HepG2 (cell line): Measurements from ENCODE around the gene PHLDB1.

Experiments
- CBFB ChIP-seq: sonication (generic); formaldehyde crosslinking; IDR thresholded peaks from 2 replicates; pipeline ENCODE4 v1.4.0; 2020; ENCODE audit warnings: missing genetic modification reagents
- CEBPB ChIP-seq: IDR thresholded peaks from 2 replicates; pipeline ENCODE4 v1.6.1; 2011; ENCODE audit warnings: low read depth, low read length, improper control_type of control experiment, borderline replicate concordance
- HDAC1 ChIP-seq: sonication (generic); formaldehyde crosslinking; IDR thresholded peaks from 2 replicates; pipeline ENCODE4 v1.5.1; 2020; ENCODE audit warnings: mild to moderate bottlenecking, missing genetic modification reagents
- NFYB ChIP-seq: sonication (generic); formaldehyde crosslinking; IDR thresholded peaks from 2 replicates; pipeline ENCODE4 v1.4.0; 2020; ENCODE audit warnings: missing genetic modification reagents
- POLR2A ChIP-seq, 2 experiments: IDR thresholded peaks; 2 replicates each; pipeline ENCODE4 v1.6.1; 2011; ENCODE audit warnings: low read depth in 2 of 2, low read length in 2 of 2, mild to moderate bottlenecking in 1 of 2, moderate library complexity in 1 of 2; ENCODE audit not compliant: insufficient read depth in 1 of 2
- RFX5 ChIP-seq: IDR thresholded peaks from 2 replicates; pipeline ENCODE4 v1.6.1; 2011; ENCODE audit warnings: low read depth, low read length, improper control_type of control experiment
- YY1 ChIP-seq: IDR thresholded peaks from 2 replicates; pipeline ENCODE4 v1.6.1; 2011; ENCODE audit warnings: low read length, low read depth, moderate library complexity, mild to moderate bottlenecking; ENCODE audit not compliant: insufficient read depth, insufficient replicate concordance
- ZNF121 ChIP-seq: sonication (generic); formaldehyde crosslinking; IDR thresholded peaks from 2 replicates; pipeline ENCODE4 v1.5.0; 2020; ENCODE audit warnings: mild to moderate bottlenecking, missing genetic modification reagents
- ZNF274 ChIP-seq: sonication (generic); formaldehyde crosslinking; IDR thresholded peaks from 2 replicates; pipeline ENCODE4 v1.5.1; 2020; ENCODE audit warnings: mild to moderate bottlenecking, missing genetic modification reagents
- ZNF747 ChIP-seq: sonication (generic); formaldehyde crosslinking; IDR thresholded peaks from 2 replicates; pipeline ENCODE4 v1.8.1; 2023; ENCODE audit warnings: missing genetic modification reagents, mild to moderate bottlenecking, borderline replicate concordance
- TF ChIP-seq, protein P1 (sequence below): sonication (generic); formaldehyde crosslinking; IDR thresholded peaks from 2 replicates; pipeline ENCODE4 v1.5.0; 2020; ENCODE audit warnings: mild to moderate bottlenecking, missing genetic modification reagents, moderate library complexity
- TF ChIP-seq, protein P2 (sequence below): sonication (generic); formaldehyde crosslinking; IDR thresholded peaks from 2 replicates; pipeline ENCODE4 v1.4.0; 2020; ENCODE audit warnings: missing genetic modification reagents
- TF ChIP-seq, protein P3 (sequence below): sonication (generic); formaldehyde crosslinking; conservative IDR thresholded peaks from 2 replicates; pipeline ENCODE4 v1.8.1; 2023; ENCODE audit warnings: missing genetic modification reagents
- TF ChIP-seq, protein P4 (sequence below): sonication (generic); formaldehyde crosslinking; IDR thresholded peaks from 2 replicates; pipeline ENCODE4 v1.8.0; 2022; ENCODE audit warnings: missing genetic modification reagents, mild to moderate bottlenecking, borderline replicate concordance

DNA sequence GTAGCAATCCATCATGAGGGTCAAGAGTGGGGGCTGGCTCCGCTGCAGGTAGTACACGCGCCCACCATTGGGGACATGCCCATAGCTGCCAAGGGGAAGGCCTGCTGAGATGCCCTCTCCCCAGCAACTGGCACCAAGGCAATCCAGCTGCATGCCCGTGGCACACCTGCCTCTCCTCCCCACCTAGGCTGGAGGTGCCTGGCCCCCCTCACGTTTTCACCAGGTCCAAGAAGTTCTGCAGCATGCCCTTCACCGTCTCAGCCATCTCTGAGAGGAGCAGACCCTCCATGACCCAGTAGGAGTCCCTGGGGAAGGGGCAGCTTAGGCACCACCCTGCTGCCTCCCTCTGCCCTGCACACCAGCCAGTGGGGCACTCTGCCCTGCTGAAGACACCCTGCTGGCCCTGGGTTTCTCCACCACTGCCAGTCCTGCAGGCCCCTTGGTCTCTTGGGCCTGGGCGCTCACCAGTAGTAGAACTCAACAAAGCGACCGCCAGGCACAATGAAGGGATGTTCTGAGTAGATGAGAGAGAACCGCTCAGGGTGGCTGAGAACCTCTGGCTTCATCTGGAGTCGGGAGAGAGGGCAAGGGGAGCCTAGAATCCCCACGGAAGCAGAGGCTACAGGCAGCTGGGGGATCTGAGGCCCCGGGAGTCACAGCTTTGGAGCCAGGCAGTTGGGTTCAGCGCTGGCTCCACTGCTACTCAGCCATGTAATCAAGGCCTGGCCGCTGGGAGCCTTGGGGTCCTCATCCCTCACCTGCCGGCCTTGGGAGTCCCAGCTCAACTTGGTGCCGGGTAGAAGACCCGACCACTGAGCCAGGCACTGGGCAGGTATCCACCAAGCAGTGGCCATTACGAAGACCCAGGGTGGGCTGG lies 54.2 kb downstream of the PHLDB1 start:
- TF ChIP-seq, protein P1, sequence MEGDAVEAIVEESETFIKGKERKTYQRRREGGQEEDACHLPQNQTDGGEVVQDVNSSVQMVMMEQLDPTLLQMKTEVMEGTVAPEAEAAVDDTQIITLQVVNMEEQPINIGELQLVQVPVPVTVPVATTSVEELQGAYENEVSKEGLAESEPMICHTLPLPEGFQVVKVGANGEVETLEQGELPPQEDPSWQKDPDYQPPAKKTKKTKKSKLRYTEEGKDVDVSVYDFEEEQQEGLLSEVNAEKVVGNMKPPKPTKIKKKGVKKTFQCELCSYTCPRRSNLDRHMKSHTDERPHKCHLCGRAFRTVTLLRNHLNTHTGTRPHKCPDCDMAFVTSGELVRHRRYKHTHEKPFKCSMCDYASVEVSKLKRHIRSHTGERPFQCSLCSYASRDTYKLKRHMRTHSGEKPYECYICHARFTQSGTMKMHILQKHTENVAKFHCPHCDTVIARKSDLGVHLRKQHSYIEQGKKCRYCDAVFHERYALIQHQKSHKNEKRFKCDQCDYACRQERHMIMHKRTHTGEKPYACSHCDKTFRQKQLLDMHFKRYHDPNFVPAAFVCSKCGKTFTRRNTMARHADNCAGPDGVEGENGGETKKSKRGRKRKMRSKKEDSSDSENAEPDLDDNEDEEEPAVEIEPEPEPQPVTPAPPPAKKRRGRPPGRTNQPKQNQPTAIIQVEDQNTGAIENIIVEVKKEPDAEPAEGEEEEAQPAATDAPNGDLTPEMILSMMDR (CRISPR knock-in tag) = no peak
- TF ChIP-seq ZNF121 (CRISPR knock-in tag) (no peak), CEBPB (no peak), NFYB (CRISPR knock-in tag) (no peak), HDAC1 (CRISPR knock-in tag) (no peak), POLR2A (IDR thresholded peaks at IDR 0.05; ENCODE audit: insufficient read depth in 1 of 2, low read depth in 2 of 2, low read length in 2 of 2) (no peak), YY1 (no peak), ZNF274 (no peak), RFX5 (no peak), CBFB (CRISPR knock-in tag) (no peak), ZNF747 (CRISPR knock-in tag) (no peak)
- TF ChIP-seq, protein P2, sequence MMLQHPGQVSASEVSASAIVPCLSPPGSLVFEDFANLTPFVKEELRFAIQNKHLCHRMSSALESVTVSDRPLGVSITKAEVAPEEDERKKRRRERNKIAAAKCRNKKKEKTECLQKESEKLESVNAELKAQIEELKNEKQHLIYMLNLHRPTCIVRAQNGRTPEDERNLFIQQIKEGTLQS (CRISPR knock-in tag) = no peak
- TF ChIP-seq, protein P3, sequence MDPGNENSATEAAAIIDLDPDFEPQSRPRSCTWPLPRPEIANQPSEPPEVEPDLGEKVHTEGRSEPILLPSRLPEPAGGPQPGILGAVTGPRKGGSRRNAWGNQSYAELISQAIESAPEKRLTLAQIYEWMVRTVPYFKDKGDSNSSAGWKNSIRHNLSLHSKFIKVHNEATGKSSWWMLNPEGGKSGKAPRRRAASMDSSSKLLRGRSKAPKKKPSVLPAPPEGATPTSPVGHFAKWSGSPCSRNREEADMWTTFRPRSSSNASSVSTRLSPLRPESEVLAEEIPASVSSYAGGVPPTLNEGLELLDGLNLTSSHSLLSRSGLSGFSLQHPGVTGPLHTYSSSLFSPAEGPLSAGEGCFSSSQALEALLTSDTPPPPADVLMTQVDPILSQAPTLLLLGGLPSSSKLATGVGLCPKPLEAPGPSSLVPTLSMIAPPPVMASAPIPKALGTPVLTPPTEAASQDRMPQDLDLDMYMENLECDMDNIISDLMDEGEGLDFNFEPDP (CRISPR knock-in tag) = no peak
- TF ChIP-seq, protein P4, sequence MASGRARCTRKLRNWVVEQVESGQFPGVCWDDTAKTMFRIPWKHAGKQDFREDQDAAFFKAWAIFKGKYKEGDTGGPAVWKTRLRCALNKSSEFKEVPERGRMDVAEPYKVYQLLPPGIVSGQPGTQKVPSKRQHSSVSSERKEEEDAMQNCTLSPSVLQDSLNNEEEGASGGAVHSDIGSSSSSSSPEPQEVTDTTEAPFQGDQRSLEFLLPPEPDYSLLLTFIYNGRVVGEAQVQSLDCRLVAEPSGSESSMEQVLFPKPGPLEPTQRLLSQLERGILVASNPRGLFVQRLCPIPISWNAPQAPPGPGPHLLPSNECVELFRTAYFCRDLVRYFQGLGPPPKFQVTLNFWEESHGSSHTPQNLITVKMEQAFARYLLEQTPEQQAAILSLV (CRISPR knock-in tag) = no peak
